HEK293 (cell line): ENCODE results near the gene INPP5A.

Source experiments
- CTCF ChIP-seq: fragments of 450-650 bp; formaldehyde crosslinking; IDR thresholded peaks from 2 replicates; pipeline ENCODE4 v1.5.1; 2016; ENCODE audit warnings: missing biosample characterization, missing genetic modification characterization
- YY2 ChIP-seq: fragments of 450-650 bp; formaldehyde crosslinking; IDR thresholded peaks from 2 replicates; pipeline ENCODE4 v1.5.1; 2016; ENCODE audit warnings: missing biosample characterization, missing genetic modification characterization
- ZNF146 ChIP-seq: fragments of 450-650 bp; formaldehyde crosslinking; IDR thresholded peaks from 2 replicates; pipeline ENCODE4 v1.5.1; 2016; ENCODE audit warnings: missing biosample characterization, missing genetic modification characterization
- ZNF416 ChIP-seq: fragments of 450-650 bp; formaldehyde crosslinking; IDR thresholded peaks from 2 replicates; pipeline ENCODE4 v1.5.1; 2016; ENCODE audit warnings: missing biosample characterization, missing genetic modification characterization

GRCh38 chr10:132549371-132549770 is 11.8 kb downstream of the INPP5A start:
- TF ChIP-seq ZNF416 (tag by site-specific recombination) (no peak), CTCF (no peak), ZNF146 (tag by site-specific recombination) (no peak), YY2 (tag by site-specific recombination) (no peak)
